Measurements from ENCODE around the gene GTF2A1L.
"Not testable (repeated sequence)": the region's sequence is repeated elsewhere in the genome, so short reads cannot be mapped to it uniquely, and the experiment has no call there.

GTF2A1L gene, protein sequence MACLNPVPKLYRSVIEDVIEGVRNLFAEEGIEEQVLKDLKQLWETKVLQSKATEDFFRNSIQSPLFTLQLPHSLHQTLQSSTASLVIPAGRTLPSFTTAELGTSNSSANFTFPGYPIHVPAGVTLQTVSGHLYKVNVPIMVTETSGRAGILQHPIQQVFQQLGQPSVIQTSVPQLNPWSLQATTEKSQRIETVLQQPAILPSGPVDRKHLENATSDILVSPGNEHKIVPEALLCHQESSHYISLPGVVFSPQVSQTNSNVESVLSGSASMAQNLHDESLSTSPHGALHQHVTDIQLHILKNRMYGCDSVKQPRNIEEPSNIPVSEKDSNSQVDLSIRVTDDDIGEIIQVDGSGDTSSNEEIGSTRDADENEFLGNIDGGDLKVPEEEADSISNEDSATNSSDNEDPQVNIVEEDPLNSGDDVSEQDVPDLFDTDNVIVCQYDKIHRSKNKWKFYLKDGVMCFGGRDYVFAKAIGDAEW

DNA sequence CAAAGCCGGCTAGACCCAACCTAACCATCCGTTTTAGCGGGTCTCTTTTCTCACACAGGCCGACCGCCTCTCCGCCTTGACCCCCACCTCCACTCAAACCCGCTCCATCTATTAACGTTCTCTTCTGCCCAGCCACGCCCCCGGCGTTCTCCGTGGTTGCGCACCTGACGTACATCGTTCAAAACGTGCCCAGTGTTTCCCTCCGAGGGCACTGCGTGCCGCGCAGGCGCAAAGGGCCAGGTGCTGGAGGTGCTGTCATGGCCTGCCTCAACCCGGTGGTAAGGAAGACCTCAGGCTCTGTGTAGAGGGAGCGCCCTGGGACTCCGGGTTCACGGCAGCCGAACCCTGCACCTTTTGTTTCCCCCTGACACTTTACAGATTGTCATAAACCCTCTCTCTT lies at the start of gene GTF2A1L:
TSS of gene GTF2A1L (plus strand) at position 239 of the 400 bp plus-strand sequence. CDS start at position 258, 19 bp downstream.
- DNase-seq (ENCODE audit: low read depth) = no peak

DNA sequence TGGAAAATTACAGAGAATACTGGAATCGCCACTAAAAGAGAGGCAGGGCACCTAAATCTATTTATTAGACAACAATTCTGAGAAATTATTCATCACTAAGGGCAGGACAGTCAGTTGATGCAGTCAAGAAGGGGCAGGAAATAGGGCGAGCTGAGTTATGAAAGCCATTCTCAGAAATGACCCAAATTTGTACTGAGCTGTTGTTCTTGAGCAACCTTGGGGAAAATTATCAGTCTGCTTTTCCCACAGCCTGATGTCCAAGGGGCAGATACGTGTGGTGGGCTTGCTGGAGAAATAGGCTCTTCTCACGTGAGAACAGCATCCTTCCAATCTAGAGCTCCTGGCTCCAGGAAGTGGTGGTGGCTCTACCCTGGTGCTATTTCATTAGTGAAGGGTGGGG lies 49.1 kb upstream of the GTF2A1L start:
- DNase-seq (ENCODE audit: low read depth) = no peak

DNA sequence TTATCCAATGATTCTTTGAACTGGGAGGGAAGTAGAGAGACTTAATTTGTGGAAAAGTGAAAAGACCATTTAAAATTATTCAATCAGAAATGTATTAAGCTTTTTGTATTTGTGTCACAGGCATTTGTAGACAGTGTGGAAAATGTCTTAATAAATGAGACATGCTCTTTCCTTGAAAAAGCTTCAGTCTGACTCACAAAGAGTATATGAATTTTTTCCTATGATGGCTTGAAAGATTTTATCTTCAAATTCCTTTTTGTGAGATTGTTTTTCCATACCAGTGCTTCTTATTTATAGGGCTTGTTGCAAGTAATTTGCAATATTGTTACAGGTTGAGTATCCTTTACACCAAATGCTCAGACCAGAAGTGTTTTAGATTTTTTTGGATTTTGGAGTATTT lies 48.2 kb upstream of the GTF2A1L start:
- DNase-seq (ENCODE audit: low read depth) = no peak

DNA sequence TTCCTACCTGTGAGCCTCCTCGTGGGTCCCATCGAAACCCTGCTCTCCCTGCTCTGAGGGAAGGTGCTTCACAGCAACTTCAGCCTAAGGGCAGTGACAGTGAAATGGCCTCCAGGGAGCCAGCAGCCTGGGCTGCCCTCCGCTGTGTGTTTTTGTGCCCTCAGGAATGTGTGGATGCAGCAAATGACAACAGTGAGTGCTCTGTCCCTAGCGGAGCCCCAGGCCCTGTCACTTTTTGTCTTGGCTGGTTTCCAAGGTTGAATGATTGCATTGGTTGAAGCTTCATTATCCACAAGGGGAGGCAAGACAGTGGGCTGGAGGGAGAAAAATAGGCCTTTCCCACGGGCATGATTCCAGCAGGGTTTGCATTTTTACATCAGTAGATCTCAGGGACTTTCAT lies 44.8 kb upstream of the GTF2A1L start:
- DNase-seq (ENCODE audit: low read depth) = no peak

DNA sequence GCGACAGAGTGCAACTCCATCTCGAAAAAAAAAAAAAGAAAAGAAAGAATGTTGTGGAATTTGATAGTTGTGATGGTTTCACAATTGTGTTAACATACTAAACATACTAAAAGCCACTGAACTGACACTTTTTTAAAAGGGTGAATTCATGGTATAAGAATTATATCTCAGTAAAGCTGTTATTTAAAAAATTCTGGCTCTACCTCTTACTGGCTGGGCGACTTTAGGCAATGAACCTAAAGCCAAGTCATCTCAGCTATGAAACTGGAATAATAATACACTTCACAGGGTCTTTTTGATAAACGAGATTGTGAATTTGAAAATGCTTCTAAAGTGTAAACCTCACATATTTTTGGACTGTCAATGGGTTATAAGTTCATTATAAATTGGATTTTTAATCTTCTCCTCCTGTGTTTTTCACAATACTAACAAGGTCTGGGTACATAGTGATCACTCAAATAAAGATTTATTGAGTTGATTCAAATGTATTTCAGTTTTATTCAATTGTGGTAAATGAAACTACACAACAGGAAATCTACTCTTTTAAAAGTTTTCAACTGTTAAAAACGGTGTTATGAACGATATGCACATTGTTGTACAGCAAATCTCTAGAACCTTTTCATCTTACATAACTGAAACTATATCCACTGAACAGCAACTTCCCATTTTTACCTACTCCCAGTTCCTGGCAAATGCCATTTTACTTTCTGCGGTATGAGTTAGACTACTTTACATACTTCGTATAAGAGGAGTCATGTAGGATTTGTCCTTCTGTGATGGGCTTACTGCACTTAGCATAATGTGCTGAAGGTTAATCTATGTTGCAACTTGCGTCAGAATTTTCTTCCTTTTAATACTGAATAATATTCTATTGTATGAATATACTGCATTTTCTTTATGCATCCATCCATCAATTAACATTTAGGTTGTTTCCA lies 43.0 kb upstream of the GTF2A1L start:
- DNase-seq (ENCODE audit: low read depth) = no peak

DNA sequence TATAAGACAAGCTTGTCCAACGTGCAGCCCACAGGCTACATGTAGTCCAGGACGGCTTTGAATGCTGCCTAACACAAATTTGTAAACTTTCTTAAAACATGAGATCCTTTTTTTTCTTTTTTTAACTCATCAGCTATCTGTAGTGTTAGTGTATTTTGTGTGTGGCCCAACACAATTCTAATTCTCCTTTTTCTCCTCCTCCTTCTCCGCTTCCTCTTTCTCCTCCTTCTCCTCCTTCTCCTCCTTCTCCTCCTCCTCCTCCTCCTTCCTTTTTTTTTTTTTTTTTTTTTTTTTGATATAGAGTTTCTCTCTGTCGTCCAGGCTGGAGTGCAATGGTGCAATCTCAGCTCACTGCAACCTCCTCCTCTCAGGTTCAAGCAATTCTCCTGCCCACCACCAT lies 39.3 kb upstream of the GTF2A1L start:
- no peak for DNase-seq (ENCODE audit: low read depth)

DNA sequence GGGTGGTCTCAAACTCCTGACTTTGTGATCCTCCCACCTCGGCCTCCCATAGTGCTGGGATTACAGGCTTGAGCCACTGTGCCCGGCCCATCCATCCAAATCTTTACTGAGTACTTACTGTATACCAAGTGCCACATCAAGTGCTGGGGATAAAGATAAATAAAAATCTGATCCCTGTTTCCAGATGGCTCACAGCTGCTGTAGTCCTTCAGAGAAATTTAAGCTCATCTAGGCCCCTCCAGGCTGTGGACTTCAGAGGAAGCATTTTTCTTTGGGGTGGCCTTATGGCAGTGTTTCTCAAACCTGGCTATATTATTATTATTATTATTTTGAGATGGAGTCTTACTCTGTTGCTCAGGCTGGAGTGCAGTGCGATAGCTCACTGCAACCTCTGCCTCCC lies 33.7 kb upstream of the GTF2A1L start:
- no peak for DNase-seq (ENCODE audit: low read depth)

DNA sequence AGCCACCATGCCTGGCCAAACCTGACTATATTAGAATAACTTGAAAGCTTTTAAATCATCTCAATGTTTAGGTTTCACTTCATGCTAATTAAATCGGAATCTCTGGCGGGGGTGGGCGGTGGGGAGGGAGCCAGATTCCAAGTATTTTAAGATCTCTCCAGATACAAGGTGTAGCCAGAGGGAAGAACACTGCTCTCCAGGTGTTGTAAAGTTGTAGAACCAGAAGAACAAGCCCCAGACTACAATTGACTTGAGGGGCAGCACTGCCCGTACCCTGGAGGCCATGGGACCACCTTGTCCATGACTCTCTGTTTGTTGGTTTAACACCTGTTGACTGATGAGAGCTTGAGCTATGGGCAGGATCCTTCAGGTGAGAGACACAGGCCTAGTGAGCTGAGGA lies 33.1 kb upstream of the GTF2A1L start:
- no peak for DNase-seq (ENCODE audit: low read depth)

DNA sequence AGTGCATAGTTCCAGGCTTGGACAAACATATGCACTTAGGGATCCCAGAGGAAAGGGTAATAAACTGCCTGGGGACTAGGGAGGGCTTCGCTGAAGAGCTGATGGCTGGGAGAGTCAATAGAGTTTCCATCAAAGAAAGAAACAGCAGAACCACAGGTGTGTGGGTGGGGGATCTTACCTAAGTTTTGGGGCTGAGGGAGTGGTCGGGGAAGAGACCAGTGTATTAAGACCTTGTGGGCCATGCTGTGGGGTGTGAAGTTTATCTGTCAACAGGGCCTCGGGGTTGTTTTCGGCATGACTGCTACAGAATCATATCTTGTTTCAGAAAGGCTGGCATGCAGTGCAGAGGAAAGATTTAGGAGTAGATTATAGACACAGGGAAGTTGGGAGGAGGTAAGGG lies 31.2 kb upstream of the GTF2A1L start:
- DNase-seq (ENCODE audit: low read depth) = no peak

DNA sequence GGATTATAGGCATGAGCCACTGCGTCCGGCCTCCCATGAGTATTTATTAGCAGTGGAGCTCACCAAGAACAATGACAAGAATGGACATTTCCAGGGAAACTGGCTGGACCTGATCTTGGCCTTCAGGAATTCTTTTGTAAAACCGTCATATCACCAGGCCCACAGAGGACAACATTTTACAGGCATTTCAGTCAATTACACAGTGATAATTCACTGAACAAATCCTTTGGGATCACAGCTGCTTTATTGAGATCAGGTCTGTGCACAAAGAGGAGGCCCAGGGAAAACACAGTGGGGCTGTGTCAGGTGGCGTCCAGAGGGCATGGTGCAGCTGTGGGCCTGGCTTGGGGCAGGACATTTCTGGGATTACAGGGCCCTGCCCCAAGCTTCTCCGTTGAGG lies 30.1 kb upstream of the GTF2A1L start:
- DNase-seq (ENCODE audit: low read depth) = no peak

DNA sequence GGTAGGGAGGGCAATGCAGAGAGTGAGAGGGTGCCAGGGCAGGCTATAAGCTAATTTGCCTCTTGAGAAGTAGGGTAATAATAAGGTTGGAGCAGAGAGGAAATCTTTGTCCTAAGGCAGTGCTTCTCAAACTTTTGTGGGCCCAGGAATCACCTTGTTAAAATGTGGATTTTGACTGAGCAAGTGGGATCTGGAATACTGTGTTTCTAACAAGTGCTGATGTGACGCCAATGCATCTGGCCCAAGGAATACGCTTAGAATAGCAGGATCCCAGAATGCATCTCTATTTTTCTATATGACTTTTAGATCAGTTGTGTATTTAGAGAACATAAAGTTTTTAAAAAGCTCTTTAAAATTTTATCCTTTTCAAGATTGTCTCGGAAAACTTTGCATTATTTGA lies 29.7 kb upstream of the GTF2A1L start:
- DNase-seq (ENCODE audit: low read depth) = no peak

DNA sequence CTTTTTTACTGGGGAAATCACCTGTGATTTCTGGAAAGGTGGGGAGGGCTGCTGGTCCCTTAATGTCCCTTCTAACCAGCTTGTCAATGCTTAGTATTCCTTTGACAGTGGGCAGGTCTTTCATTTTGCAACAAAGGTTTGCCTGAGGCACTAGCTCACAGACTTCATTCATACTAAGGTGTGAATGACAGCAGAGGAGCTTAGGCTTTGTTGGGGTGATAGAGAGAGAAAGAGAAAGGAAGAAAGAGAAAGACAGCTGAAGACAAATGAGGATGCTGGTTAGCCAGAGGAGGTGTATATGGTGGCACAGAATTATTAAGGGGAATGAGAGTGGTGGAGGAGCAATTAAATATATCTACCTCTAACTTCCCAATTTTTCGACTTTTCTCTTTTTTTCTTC lies 28.9 kb upstream of the GTF2A1L start:
- no peak for DNase-seq (ENCODE audit: low read depth)

DNA sequence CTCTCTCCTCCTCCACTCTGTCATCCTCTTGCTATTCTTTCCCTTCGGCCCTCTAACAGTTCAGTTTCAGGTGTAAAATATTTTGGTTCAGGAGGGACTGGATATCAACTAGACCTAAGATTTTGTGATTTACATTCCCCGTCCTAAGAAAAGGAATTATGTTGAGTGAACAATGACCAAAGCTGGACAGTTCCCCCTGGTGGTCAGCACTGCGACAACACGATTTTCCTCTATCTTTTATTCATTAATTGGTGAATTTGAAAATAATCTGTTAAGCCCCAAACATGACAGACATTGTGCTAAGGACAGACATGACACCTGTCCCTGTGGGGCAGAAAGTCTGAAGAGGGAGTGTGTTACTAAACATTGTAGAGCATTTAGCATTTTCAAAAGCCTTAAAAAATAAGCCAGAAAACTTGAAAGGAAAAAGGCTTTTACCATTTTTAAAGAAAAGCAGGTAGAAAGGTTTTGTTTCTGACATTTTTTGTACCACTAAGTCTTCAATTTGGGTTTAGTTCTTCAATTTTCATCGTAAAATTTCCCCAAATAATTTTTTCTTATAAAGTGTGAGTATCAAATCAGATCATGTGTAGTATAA lies 28.4 kb upstream of the GTF2A1L start:
- peak; percentile 29 for DNase-seq (ENCODE audit: low read depth)

DNA sequence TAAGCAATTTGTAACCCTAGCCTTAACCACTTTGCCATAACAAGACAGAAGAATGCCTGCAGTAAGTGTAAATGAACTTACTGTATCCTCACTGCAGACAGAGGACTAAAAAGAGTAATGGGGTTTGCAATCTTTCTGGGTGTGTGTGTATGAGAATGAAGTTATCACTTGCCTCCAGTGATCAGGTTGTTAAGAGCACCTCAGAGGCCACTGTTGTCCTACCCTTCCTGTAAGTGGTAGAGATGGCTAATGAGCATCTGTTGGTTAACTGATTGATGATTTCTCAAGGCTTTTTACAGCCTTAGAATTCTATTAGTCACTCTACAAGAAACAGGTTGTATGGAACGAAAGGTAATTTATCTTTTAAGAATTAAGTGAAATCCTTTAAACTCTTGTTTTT lies 27.6 kb upstream of the GTF2A1L start:
- DNase-seq (ENCODE audit: low read depth) = no peak

DNA sequence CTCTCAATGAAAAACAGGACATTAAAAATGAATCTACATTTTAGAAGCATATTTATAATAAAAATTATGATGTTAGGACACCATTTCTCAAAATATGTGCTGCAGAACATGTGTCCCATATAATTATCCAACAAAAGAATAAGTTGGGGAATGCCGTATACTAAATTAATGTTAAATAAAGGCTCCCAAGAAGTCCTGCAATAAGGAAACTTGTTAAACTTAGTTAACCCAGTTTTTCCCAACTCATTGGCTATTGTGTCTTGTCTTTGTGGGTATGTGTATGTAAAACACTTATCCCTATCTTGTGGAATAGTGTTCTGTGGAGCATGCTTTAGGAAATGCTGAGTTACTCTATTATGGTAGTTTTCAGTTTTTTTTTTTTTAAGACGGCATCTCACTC lies 25.6 kb upstream of the GTF2A1L start:
- no peak for DNase-seq (ENCODE audit: low read depth)

DNA sequence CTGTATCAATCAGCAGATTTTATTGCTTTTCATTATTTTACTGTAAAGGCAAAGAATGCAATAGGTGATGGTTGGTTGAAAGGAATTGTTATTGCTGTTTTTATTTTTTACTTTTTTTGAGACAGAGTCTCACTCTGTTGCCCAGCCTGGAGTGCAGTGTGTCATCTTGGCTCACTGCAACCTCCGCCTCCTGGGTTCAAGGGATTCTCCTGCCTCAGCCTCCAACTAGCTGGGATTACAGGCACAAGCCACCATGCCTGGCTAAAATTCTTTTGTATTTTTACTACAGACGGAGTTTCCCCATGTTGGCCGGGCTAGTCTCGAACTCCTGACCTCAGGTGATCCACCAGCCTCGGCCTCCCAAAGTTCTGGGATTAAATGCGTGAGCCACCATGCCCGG lies 20.9 kb upstream of the GTF2A1L start:
- DNase-seq (ENCODE audit: low read depth) = not testable (repeated sequence)

DNA sequence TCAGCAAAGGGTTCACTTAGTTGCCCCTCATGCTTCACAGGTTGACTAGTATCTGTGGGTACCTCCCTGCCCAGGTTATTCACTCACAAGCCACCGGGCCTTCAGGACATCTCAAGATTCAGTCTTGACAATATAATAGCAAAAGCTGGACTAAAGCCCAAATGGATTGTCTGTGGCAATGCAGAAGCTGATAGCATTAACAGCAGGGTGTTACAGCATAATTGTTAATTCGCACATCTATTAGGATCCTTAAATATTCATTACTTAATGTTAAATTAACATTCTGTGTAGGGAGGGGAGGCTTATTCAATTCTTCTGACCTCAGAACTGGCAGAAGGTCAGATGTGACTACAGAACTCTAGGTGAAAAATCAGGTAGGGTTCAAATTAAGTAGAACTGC lies 20.2 kb upstream of the GTF2A1L start:
- no peak for DNase-seq (ENCODE audit: low read depth)

DNA sequence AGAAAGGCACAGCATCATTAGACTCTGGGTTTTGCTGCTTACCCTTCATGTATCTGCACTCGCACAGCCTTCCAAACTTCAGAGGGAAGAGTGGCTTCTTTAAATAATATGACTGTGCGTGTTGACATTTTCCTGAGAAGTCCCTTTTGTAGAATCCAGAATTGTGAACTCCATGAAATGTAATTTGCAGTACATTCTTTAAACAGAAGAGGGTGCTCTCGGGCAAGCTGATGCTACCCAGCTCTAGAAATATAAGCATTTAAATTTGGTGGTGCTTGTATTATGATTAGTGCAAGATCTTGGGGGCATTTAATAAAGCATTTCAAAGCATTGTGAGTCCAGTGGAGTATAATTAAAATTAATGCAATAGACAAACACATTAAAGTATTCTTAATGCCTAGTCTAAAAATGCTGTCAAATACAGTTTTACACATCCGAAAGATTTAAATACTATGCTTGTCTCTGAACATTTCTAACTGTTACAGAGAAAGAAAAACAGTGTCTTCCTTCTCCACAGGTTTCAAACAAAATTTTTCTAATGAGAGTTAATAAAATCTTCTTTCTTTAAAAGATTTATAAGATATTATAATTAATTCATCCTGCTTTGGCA lies 17.3 kb upstream of the GTF2A1L start:
- peak; percentile 16 for DNase-seq (ENCODE audit: low read depth)

DNA sequence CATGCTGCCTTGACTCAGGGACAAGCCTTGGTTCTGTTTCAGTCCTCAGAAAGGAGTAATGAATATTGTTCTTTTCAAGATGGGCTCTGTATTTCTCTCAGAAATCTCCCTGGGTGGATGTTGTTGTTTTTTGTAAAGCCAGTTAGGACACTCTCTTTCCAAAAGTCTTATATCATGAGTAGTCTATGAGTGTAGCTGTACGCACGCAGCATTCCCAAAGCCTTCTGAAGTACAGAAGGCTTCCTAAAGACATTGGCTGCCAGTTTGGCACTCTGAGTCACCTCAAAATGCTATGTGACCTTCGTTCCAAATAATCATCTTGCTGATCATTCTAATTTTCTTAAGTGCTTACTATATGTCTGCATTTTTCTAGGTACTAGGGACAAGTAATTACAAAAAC lies 16.7 kb upstream of the GTF2A1L start:
- peak; percentile 21 for DNase-seq (ENCODE audit: low read depth)

DNA sequence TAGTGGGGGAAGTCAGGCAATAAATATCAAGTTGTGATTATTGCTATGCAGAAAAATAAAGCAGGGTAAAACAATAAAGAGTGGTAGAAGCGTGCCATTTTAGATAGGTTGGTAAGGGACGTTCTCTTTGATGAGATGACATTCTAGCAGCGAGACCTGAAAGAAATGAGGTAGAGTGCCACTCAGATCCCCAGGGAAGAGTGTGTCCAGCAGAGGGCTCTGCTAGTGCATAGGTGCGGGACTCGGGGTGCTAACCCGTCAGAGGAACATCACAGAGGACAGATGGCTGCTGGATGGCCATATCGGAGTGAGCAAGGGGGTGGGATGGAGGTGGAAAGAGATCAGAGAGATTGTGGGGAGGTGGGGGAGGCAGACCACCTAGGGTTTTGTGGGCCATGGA lies 16.3 kb upstream of the GTF2A1L start:
- no peak for DNase-seq (ENCODE audit: low read depth)

DNA sequence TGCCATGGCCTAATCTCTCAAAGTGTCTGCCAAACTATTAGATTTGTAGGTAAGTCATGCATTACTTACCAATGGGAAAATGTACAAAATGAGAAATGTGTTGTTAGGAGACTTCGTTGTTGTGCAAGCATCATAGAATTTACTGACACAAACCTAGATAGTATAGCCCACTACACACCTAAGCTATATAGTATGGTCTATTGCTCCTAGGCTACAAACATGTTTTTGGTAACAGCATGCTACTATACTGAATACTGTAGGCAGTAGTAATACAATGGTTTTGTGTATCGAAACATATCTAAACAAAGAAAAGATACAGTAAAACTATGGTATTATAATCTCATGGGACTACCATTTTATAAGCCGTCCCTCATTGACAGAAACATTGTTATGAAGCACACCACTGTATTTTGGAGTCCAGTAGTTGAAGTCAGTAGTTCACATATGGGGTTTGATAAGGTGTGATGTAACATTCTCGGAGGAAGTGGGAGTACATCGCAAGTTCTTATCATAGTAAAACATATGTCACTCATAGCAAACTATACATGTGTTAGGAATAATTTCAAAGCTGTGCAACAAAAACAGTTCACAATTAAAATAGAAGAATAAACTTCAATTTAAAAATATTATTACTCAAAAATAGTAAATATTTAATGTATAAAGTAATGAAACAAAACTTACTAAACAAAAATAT lies 12.0 kb upstream of the GTF2A1L start:
- DNase-seq (ENCODE audit: low read depth) = no peak

Measured in fibroblast of the conjunctiva (primary cell).